Neuronal stem cell (in vitro differentiated cells): ENCODE results near the gene CNDP2.

Source experiments
- DNase-seq: peaks from one replicate; pipeline ENCODE4 v3.0.0-alpha.2; 2013; ENCODE audit warnings: low spot score
- H2AFZ ChIP-seq: one replicate; pipeline ENCODE4 v1.6.1; 2013; ENCODE audit warnings: mild to moderate bottlenecking, low read length, inconsistent platforms
- H2AK5ac ChIP-seq: 2 replicates; pipeline ENCODE4 v1.6.1; 2013; ENCODE audit warnings: low read depth, mild to moderate bottlenecking, inconsistent platforms, low read length, moderate library complexity, mixed read lengths
- H2BK120ac ChIP-seq: 2 replicates; pipeline ENCODE4 v1.6.1; 2013; ENCODE audit warnings: low read depth, mild to moderate bottlenecking, inconsistent platforms, low read length, moderate library complexity, mixed read lengths
- H2BK12ac ChIP-seq: one replicate; pipeline ENCODE4 v1.6.1; 2013; ENCODE audit warnings: low read length, inconsistent platforms
- H2BK15ac ChIP-seq: 2 replicates; pipeline ENCODE4 v1.6.1; 2013; ENCODE audit warnings: mild to moderate bottlenecking, low read length, inconsistent platforms, mixed read lengths
- H2BK5ac ChIP-seq: one replicate; pipeline ENCODE4 v1.6.1; 2013; ENCODE audit warnings: inconsistent platforms, mild to moderate bottlenecking, low read length, moderate library complexity
- H3K14ac ChIP-seq: one replicate; pipeline ENCODE4 v1.6.1; 2013; ENCODE audit warnings: low read length, inconsistent platforms
- H3K18ac ChIP-seq: 2 replicates; pipeline ENCODE4 v1.6.1; 2013; ENCODE audit warnings: low read length, inconsistent platforms
- H3K23ac ChIP-seq: 2 replicates; pipeline ENCODE4 v1.6.1; 2013; ENCODE audit warnings: low read depth, mild to moderate bottlenecking, mixed read lengths, low read length, inconsistent platforms; ENCODE audit not compliant: poor library complexity
- H3K27ac ChIP-seq: replicated peaks from 3 replicates; pipeline ENCODE4 v1.5.1; 2013; ENCODE audit warnings: low read length, inconsistent platforms
- H3K27me3 ChIP-seq, 3 experiments: 2 replicates each; pipeline ENCODE4 v1.6.1; 2013; ENCODE audit warnings: low read length in 3 of 3, mild to moderate bottlenecking in 2 of 3, inconsistent platforms in 1 of 3, low read depth in 1 of 3, mixed read lengths in 1 of 3, moderate library complexity in 1 of 3; ENCODE audit not compliant: control insufficient read depth in 3 of 3, insufficient read depth in 3 of 3
- H3K36me3 ChIP-seq, 2 donors: replicated peaks in 1 of 2; 2 replicates each; pipeline ENCODE4 v1.6.1; 2013; ENCODE audit warnings: low read length in 2 of 2; ENCODE audit not compliant: control insufficient read depth in 2 of 2, insufficient read depth in 2 of 2
- H3K4ac ChIP-seq: 2 replicates; pipeline ENCODE4 v1.6.1; 2013; ENCODE audit warnings: inconsistent platforms, mild to moderate bottlenecking, low read length, moderate library complexity
- H3K4me1 ChIP-seq, 2 donors: 1 replicate in 1 of 2; 2 replicates in 1 of 2; pipeline ENCODE4 v1.6.1; 2013; ENCODE audit warnings: low read length in 2 of 2, low read depth in 1 of 2; ENCODE audit not compliant: control insufficient read depth in 2 of 2, insufficient read depth in 1 of 2
- H3K4me2 ChIP-seq: one replicate; pipeline ENCODE4 v1.6.1; 2013; ENCODE audit warnings: mild to moderate bottlenecking, low read length, inconsistent platforms; ENCODE audit not compliant: insufficient read depth, poor library complexity, severe bottlenecking
- H3K4me3 ChIP-seq, 2 donors: 2 replicates each; pipeline ENCODE4 v1.5.1; 2013; ENCODE audit warnings: low read length in 2 of 2, mild to moderate bottlenecking in 2 of 2, inconsistent platforms in 1 of 2, moderate library complexity in 1 of 2
- H3K79me1 ChIP-seq: one replicate; pipeline ENCODE4 v1.6.1; 2013; ENCODE audit warnings: low read depth, mild to moderate bottlenecking, inconsistent platforms, low read length, moderate library complexity
- H3K9ac ChIP-seq: one replicate; pipeline ENCODE4 v1.6.1; 2013; ENCODE audit warnings: mild to moderate bottlenecking, low read depth, low read length, inconsistent platforms; ENCODE audit not compliant: poor library complexity
- H3K9me3 ChIP-seq, 2 donors: replicated peaks in 1 of 2; 2 replicates each; pipeline versions ENCODE3 to v1.6.1; 2013; ENCODE audit warnings: low read length in 2 of 2, mild to moderate bottlenecking in 2 of 2, inconsistent platforms in 1 of 2, low read depth in 1 of 2, mixed read lengths in 1 of 2, moderate library complexity in 1 of 2; ENCODE audit not compliant: control insufficient read depth in 2 of 2, insufficient read depth in 1 of 2
- H4K8ac ChIP-seq: one replicate; pipeline ENCODE4 v1.6.1; 2013; ENCODE audit warnings: low read depth, mild to moderate bottlenecking, inconsistent platforms, low read length, moderate library complexity
- H4K91ac ChIP-seq: one replicate; pipeline ENCODE4 v1.6.1; 2013; ENCODE audit warnings: low read length, low read depth, mild to moderate bottlenecking, inconsistent platforms; ENCODE audit not compliant: poor library complexity
- WGBS, 2 donors: extraction: QIAGEN DNeasy Blood & Tissue Kit; methylation state at CpG; one replicate each; pipeline ENCODE4 v1.1.7; 2013; ENCODE audit warnings: missing lambda C conversion rate in 2 of 2, mixed read lengths in 1 of 2; ENCODE audit not compliant: insufficient read length in 2 of 2, insufficient replicate concordance in 1 of 2; ENCODE audit errors: extremely low coverage in 2 of 2; 5-methylcytosine and 5-hydroxymethylcytosine counted together

Gene CNDP2

GRCh38 chr18:74546751-74547530 is 50.8 kb downstream of the CNDP2 start:
- H3K4me3 ChIP-seq: no peak overlapping the region
- no CpG with 5 or more reads among the region's 9 CpGs for WGBS, 2 donors
- no peak overlapping the region for H3K27ac ChIP-seq
- peaks cover 0 to 36% (median 0%) of the 10 kb centered on the region in 3 experiments for H3K27me3 ChIP-seq
- no peak overlapping the region for H4K8ac ChIP-seq
- H4K91ac ChIP-seq: no peak overlapping the region
- no peak for DNase-seq
- peaks cover 0 to 7% of the 10 kb centered on the region in 2 donors for H3K4me1 ChIP-seq
- no peak overlapping the region for H3K9ac ChIP-seq
- no peak overlapping the region for H2BK5ac ChIP-seq
- no peaks in the 10 kb centered on the region for H3K36me3 ChIP-seq
- H3K4ac ChIP-seq: no peak overlapping the region
- H3K18ac ChIP-seq: no peak overlapping the region
- H3K23ac ChIP-seq: no peak overlapping the region
- H3K79me1 ChIP-seq: no peaks in the 10 kb centered on the region
- no peak overlapping the region for H2AFZ ChIP-seq
- no peak overlapping the region for H2AK5ac ChIP-seq
- peaks cover 11 to 20% of the 10 kb centered on the region in 2 donors for H3K9me3 ChIP-seq
- no peak overlapping the region for H3K14ac ChIP-seq
- H3K4me2 ChIP-seq: no peak overlapping the region
- H2BK120ac ChIP-seq: no peak overlapping the region
- H2BK15ac ChIP-seq: no peak overlapping the region
- no peak overlapping the region for H2BK12ac ChIP-seq

- Histone ChIP-seq H3K4me2 (no peak overlapping the region), H2AK5ac (no peak overlapping the region), H3K36me3 (no peaks in the 10 kb centered on the region), H3K4me1 (peaks cover 0 to 7% of the 10 kb centered on the region in 2 donors), H2BK120ac (no peak overlapping the region), H3K23ac (no peak overlapping the region), H3K14ac (no peak overlapping the region), H4K91ac (no peak overlapping the region), H3K27ac (no peak overlapping the region), H3K9me3 (peaks cover 11 to 20% of the 10 kb centered on the region in 2 donors), H2AFZ (no peak overlapping the region), H2BK5ac (no peak overlapping the region), H2BK15ac (no peak overlapping the region), H3K27me3 (peaks cover 0 to 27% (median 0%) of the 10 kb centered on the region in 3 experiments), H4K8ac (no peak overlapping the region), H3K79me1 (no peaks in the 10 kb centered on the region), H3K18ac (no peak overlapping the region), H3K4me3 (no peak overlapping the region), H2BK12ac (no peak overlapping the region), H3K9ac (no peak overlapping the region), H3K4ac (no peak overlapping the region)
- WGBS, 2 donors: no CpG with 5 or more reads among the region's 7 CpGs
- no peak for DNase-seq
Measured at GRCh38 chr18:74547860-74548259, 51.7 kb downstream of the CNDP2 start.

DNA sequence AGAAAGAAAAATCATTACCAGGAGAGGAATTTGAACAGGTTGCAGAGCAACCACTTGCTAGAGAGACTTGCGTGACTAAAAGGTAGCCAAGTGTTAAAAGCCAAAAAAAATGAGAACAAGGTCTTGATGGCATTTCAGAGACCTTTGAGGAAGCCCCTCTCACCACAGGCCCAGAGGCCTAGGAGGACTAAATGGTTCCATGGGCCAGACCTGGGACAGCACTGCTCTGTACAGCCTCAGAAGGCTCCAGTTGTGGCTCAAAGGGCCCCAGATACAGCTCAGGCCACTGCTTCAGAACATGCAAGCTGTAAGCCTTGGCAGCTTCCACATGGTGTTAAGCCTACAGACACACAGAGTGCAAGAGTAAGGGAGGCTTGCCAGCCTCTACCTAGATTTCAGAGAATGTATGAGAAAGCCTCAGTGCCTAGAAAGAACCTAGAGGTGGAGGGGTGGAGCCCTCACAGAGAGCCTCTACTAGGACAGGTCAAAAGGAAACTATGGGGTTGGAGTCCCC is 53.5 kb downstream of the CNDP2 start:
- Histone ChIP-seq H3K27ac (no peak overlapping the region), H3K4me1 (peaks cover 0 to 7% of the 10 kb centered on the region in 2 donors), H3K36me3 (no peaks in the 10 kb centered on the region), H4K8ac (no peak overlapping the region), H2BK12ac (no peak overlapping the region), H4K91ac (no peak overlapping the region), H3K4me2 (no peak overlapping the region), H2AK5ac (no peak overlapping the region), H3K27me3 (peaks cover 0 to 43% (median 0%) of the 10 kb centered on the region in 3 experiments), H3K9ac (no peak overlapping the region), H2AFZ (no peak overlapping the region), H3K23ac (no peak overlapping the region), H3K4me3 (no peak overlapping the region), H3K79me1 (no peaks in the 10 kb centered on the region), H2BK120ac (no peak overlapping the region), H3K9me3 (peaks cover 11 to 20% of the 10 kb centered on the region in 2 donors), H2BK5ac (no peak overlapping the region), H3K14ac (no peak overlapping the region), H3K4ac (no peak overlapping the region), H3K18ac (no peak overlapping the region), H2BK15ac (no peak overlapping the region)
- no CpG with 5 or more reads among the region's 1 CpG for WGBS, 2 donors
- DNase-seq: no peak

DNA sequence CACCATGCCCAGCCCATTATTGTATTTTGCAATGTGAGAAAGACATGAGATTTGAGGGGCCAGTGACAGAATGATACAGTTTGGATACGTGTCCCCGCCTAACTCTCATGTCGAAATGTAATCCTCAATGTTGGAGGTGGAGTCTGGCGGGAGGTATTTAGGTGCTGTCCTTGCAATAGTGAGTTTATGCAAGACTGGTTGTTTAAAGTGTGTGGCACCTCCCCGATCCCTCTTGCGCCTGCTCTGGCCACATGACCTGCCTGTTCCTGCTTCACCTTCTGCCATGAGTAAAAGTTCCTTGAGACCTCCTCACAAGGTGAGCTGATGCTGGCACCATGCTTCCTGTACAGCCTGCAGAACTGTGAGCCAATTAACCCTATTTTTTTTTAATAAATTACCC is 54.7 kb downstream of the CNDP2 start:
- Histone ChIP-seq H2AK5ac (no peak overlapping the region), H3K27me3 (peaks cover 0 to 46% (median 0%) of the 10 kb centered on the region in 3 experiments), H3K27ac (no peak overlapping the region), H3K79me1 (no peaks in the 10 kb centered on the region), H3K36me3 (no peaks in the 10 kb centered on the region), H2BK120ac (no peak overlapping the region), H3K4ac (no peak overlapping the region), H3K14ac (no peak overlapping the region), H3K4me3 (no peak overlapping the region), H3K4me2 (no peak overlapping the region), H4K91ac (no peak overlapping the region), H4K8ac (no peak overlapping the region), H2BK15ac (no peak overlapping the region), H2BK5ac (no peak overlapping the region), H3K4me1 (peaks cover 0 to 7% of the 10 kb centered on the region in 2 donors), H3K23ac (no peak overlapping the region), H2AFZ (no peak overlapping the region), H3K9ac (no peak overlapping the region), H2BK12ac (no peak overlapping the region), H3K18ac (no peak overlapping the region), H3K9me3 (peaks cover 11 to 20% of the 10 kb centered on the region in 2 donors)
- DNase-seq: no peak
- WGBS, 2 donors: no CpG with 5 or more reads among the region's 6 CpGs
